Fibroblast of mammary gland (primary cell): ENCODE measurements around the gene ABCC4.

Experiments used
- DNase-seq: peaks from one replicate; pipeline ENCODE4 v3.0.0-alpha.2; 2010; ENCODE audit warnings: low read depth
- H3K4me3 ChIP-seq: 2 replicates; pipeline ENCODE4 v1.5.1; 2011; ENCODE audit warnings: low read depth, mild to moderate bottlenecking, low read length, moderate library complexity; ENCODE audit not compliant: control insufficient read depth
- TF ChIP-seq, protein P1 (sequence below): conservative IDR thresholded peaks from 2 replicates; pipeline ENCODE4 v1.5.1; 2011; ENCODE audit warnings: low read depth, low read length, inconsistent platforms; ENCODE audit not compliant: control insufficient read depth, insufficient read depth

ABCC4 gene

GRCh38 chr13:95074820-95075219 is 226.4 kb downstream of the ABCC4 start:
- DNase-seq = no peak
- TF ChIP-seq, protein P1, sequence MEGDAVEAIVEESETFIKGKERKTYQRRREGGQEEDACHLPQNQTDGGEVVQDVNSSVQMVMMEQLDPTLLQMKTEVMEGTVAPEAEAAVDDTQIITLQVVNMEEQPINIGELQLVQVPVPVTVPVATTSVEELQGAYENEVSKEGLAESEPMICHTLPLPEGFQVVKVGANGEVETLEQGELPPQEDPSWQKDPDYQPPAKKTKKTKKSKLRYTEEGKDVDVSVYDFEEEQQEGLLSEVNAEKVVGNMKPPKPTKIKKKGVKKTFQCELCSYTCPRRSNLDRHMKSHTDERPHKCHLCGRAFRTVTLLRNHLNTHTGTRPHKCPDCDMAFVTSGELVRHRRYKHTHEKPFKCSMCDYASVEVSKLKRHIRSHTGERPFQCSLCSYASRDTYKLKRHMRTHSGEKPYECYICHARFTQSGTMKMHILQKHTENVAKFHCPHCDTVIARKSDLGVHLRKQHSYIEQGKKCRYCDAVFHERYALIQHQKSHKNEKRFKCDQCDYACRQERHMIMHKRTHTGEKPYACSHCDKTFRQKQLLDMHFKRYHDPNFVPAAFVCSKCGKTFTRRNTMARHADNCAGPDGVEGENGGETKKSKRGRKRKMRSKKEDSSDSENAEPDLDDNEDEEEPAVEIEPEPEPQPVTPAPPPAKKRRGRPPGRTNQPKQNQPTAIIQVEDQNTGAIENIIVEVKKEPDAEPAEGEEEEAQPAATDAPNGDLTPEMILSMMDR = no peak
- no peak overlapping the region for H3K4me3 ChIP-seq

DNA sequence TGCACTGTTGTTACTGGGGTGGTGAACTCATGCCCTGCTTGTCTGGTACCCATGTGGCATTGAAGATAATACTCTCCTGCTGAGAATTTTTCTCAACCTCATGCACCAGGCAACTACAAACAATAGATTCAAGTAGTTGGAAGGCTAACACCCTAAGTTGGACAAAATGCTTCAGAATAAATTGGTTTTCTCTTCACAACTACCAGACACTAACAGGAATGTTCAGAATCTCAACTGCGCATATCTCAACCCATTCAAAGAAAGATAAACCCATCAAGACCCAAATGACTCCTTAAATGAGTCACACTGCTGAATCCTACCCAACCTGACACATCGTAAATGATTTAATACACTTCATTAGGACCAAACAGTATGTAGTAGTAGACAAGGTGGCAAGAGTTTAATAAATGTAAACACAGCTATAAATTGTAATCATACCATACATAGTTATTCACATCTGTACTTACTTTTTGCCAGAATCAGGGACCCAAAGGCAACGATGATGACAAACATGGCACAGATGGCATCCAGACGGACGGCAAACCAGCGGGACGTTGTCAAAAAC is 227.4 kb downstream of the ABCC4 start:
- DNase-seq = no peak
- H3K4me3 ChIP-seq = no peak overlapping the region
- TF ChIP-seq, protein P1 = no peak

DNA sequence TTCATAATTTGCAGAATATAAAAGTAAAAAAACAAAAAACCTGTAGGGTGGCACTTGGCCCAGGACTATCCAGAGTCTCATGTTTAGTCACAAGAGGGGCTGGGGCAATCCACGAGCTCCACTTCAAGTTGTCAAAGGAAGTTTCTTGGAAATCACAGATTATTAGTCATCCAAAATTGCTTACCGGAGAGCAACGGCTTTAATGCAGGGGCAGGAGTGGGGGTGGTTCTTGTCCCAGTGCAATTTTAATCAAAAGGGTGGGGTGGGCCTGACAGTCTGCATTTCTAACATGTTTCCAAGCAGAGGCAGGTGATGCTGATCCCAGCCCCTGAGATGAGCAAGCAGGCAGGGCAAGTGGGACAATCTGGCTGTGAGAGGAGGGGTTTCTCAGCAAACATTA is 233.9 kb downstream of the ABCC4 start:
- no peak overlapping the region for H3K4me3 ChIP-seq
- TF ChIP-seq, protein P1 = no peak
- peak; percentile 67 for DNase-seq

DNA sequence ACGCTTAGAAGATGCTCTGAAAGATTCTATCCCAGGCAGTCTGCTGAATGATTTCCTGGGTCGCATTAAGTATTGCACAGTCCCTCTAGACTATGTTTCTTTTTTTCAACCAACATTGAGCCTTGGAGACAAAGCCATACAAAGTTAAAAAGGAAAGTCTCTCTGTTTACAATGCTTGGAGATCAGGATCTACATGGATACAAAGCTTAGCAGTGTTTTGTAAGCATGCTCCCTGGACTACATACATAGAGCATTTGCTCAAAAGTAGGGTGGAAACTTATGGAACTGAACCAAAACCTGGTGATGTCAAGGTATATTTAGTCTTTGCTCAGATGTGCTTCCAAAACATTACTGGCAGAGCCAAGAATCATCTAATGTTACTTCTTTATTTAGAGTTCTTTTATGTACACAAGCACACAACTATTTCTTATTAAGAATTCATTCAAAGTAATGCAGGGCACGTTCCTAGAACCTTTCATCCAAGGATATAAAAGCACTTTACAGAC is 241.2 kb downstream of the ABCC4 start:
- TF ChIP-seq, protein P1 = no peak
- no peak for DNase-seq

DNA sequence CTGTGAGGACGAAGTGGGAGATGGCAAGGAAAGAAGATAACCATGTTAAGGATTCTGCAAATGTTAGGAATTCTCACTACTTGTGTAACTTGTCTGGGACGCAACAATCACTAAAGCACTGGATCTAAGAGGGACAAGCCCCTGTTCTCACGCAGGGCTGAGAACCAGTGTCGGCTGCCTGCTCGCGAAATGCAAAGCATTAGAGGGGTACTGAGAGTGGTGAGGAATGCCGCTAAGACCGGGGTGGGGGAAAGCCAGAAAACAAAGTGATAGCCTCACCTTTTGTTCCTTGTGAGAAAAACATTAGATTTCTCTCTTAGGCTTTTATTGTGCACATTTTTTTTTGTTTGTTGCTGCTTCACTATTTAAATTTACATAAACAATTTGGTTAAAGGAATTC is 241.9 kb downstream of the ABCC4 start:
- TF ChIP-seq, protein P1 = no peak
- H3K4me3 ChIP-seq = no peak overlapping the region
- DNase-seq = no peak

More for the DNA sequence above, 241.2 kb downstream of the ABCC4 start:
- no peak overlapping the region for H3K4me3 ChIP-seq

- TF ChIP-seq, protein P1 = no peak
- no peak for DNase-seq
- no peak overlapping the region for H3K4me3 ChIP-seq
Observed at GRCh38 chr13:95058680-95059079, 242.6 kb downstream of the ABCC4 start.
